ENCODE data around the gene ALDH1L2.
"Not testable (repeated sequence)": the region's sequence is repeated elsewhere in the genome, so short reads cannot be mapped to it uniquely, and the experiment has no call there.

ALDH1L2 gene

GRCh38 chr12:104998423-104999346 is 85.6 kb downstream of the ALDH1L2 start:
- peaks cover 18% of the 10 kb centered on the region for H3K9me3 Mint-ChIP-seq
- CTCF ChIA-PET = no interaction called here
- DNase-seq = no peak
- H3K27ac Mint-ChIP-seq = no peak overlapping the region
- no peaks in the 10 kb centered on the region for H3K27me3 Mint-ChIP-seq
- peaks cover 77% of the 10 kb centered on the region for H3K36me3 Mint-ChIP-seq
- H3K4me1 Mint-ChIP-seq = no peaks in the 10 kb centered on the region
- no peak overlapping the region for H3K4me3 Mint-ChIP-seq

GRCh38 chr12:104997541-104997940 is 86.7 kb downstream of the ALDH1L2 start:
- H3K4me3 Mint-ChIP-seq = no peak overlapping the region
- H3K27me3 Mint-ChIP-seq = no peaks in the 10 kb centered on the region
- H3K4me1 Mint-ChIP-seq = no peaks in the 10 kb centered on the region
- no peak for DNase-seq
- H3K9me3 Mint-ChIP-seq = peaks cover 12% of the 10 kb centered on the region
- H3K36me3 Mint-ChIP-seq = peaks cover 74% of the 10 kb centered on the region
- H3K27ac Mint-ChIP-seq = no peak overlapping the region
- CTCF ChIA-PET = no interaction called here

GRCh38 chr12:104994336-104994735 is 89.9 kb downstream of the ALDH1L2 start:
- CTCF ChIA-PET = no interaction called here
- no peaks in the 10 kb centered on the region for H3K27me3 Mint-ChIP-seq
- H3K9me3 Mint-ChIP-seq = peaks cover 3% of the 10 kb centered on the region
- no peak overlapping the region for H3K27ac Mint-ChIP-seq
- no peaks in the 10 kb centered on the region for H3K4me1 Mint-ChIP-seq
- no peak for DNase-seq
- no peak overlapping the region for H3K4me3 Mint-ChIP-seq
- peaks cover 58% of the 10 kb centered on the region for H3K36me3 Mint-ChIP-seq

GRCh38 chr12:104991565-104992128 is 92.6 kb downstream of the ALDH1L2 start:
- CTCF ChIA-PET = no interaction called here
- H3K9me3 Mint-ChIP-seq = peaks cover 3% of the 10 kb centered on the region
- peaks cover 42% of the 10 kb centered on the region for H3K36me3 Mint-ChIP-seq
- peaks cover 17% of the 10 kb centered on the region for H3K4me1 Mint-ChIP-seq
- no peak for DNase-seq
- H3K4me3 Mint-ChIP-seq = no peak overlapping the region
- H3K27me3 Mint-ChIP-seq = no peaks in the 10 kb centered on the region
- H3K27ac Mint-ChIP-seq = no peak overlapping the region

- CTCF ChIA-PET = no interaction called here
- no peak overlapping the region for H3K27ac Mint-ChIP-seq
- no peak overlapping the region for H3K4me3 Mint-ChIP-seq
Measured at GRCh38 chr12:104990950-104991349, 93.3 kb downstream of the ALDH1L2 start.

GRCh38 chr12:104986022-104986941 is 98.0 kb downstream of the ALDH1L2 start, which contains the start of gene NOPCHAP1:
Gene NOPCHAP1, plus strand, starts transcription at chr12:104986316. Its CDS starts 37 bp downstream, at chr12:104986353.
- peak; percentile 92 for DNase-seq
- CTCF ChIA-PET = no interaction called here
- peaks cover 5% of the 10 kb centered on the region for H3K27me3 Mint-ChIP-seq
- H3K9me3 Mint-ChIP-seq = peaks cover 3% of the 10 kb centered on the region
- H3K36me3 Mint-ChIP-seq = peaks cover 20% of the 10 kb centered on the region
- H3K4me3 Mint-ChIP-seq = peak within 1 kb of the TSS; percentile 79
- peak within 1 kb of the TSS; percentile 67 for H3K27ac Mint-ChIP-seq
- H3K4me1 Mint-ChIP-seq = peaks cover 30% of the 10 kb centered on the region

More at GRCh38 chr12:104990950-104991349, 93.3 kb downstream of the ALDH1L2 start:
- no peaks in the 10 kb centered on the region for H3K27me3 Mint-ChIP-seq
- H3K36me3 Mint-ChIP-seq = peaks cover 39% of the 10 kb centered on the region
- H3K4me1 Mint-ChIP-seq = peaks cover 21% of the 10 kb centered on the region
- no peak for DNase-seq
- peaks cover 3% of the 10 kb centered on the region for H3K9me3 Mint-ChIP-seq

GRCh38 chr12:104985206-104985605 is 99.1 kb downstream of the ALDH1L2 start:
- peaks cover 5% of the 10 kb centered on the region for H3K27me3 Mint-ChIP-seq
- peaks cover 3% of the 10 kb centered on the region for H3K9me3 Mint-ChIP-seq
- H3K36me3 Mint-ChIP-seq = peaks cover 15% of the 10 kb centered on the region
- H3K27ac Mint-ChIP-seq = no peak overlapping the region
- DNase-seq = no peak
- H3K4me1 Mint-ChIP-seq = peaks cover 30% of the 10 kb centered on the region
- peak overlapping the region; percentile 79 for H3K4me3 Mint-ChIP-seq
- CTCF ChIA-PET = no interaction called here

- H3K4me1 Mint-ChIP-seq, CTCF ChIA-PET, H3K9me3 Mint-ChIP-seq, DNase-seq, H3K4me3 Mint-ChIP-seq, H3K27ac Mint-ChIP-seq, H3K36me3 Mint-ChIP-seq: not testable (repeated sequence)
- peaks cover 15% of the 10 kb centered on the region for H3K27me3 Mint-ChIP-seq
Measured at GRCh38 chr12:104977688-104978087, 106.6 kb downstream of the ALDH1L2 start.

- H3K27me3 Mint-ChIP-seq = peaks cover 15% of the 10 kb centered on the region
- no peak overlapping the region for H3K4me3 Mint-ChIP-seq
- H3K36me3 Mint-ChIP-seq = no peaks in the 10 kb centered on the region
- no peaks in the 10 kb centered on the region for H3K9me3 Mint-ChIP-seq
- H3K27ac Mint-ChIP-seq = no peak overlapping the region
- CTCF ChIA-PET = no interaction called here
- no peak for DNase-seq
- H3K4me1 Mint-ChIP-seq = no peaks in the 10 kb centered on the region
Measured at GRCh38 chr12:104976703-104977102, 107.6 kb downstream of the ALDH1L2 start.

- CTCF ChIA-PET = no interaction called here
- no peak for DNase-seq
- H3K4me1 Mint-ChIP-seq = no peaks in the 10 kb centered on the region
- H3K27me3 Mint-ChIP-seq = peaks cover 15% of the 10 kb centered on the region
- H3K9me3 Mint-ChIP-seq = no peaks in the 10 kb centered on the region
- no peak overlapping the region for H3K27ac Mint-ChIP-seq
- H3K36me3 Mint-ChIP-seq = no peaks in the 10 kb centered on the region
- no peak overlapping the region for H3K4me3 Mint-ChIP-seq
Measured at GRCh38 chr12:104975587-104976343, 108.5 kb downstream of the ALDH1L2 start.

- DNase-seq = no peak
- Mint-ChIP-seq H3K4me1 (no peaks in the 10 kb centered on the region), H3K4me3 (no peak overlapping the region), H3K36me3 (no peaks in the 10 kb centered on the region), H3K9me3 (no peaks in the 10 kb centered on the region), H3K27ac (no peak overlapping the region), H3K27me3 (peaks cover 11% of the 10 kb centered on the region)
- CTCF ChIA-PET = no interaction called here
Measured at GRCh38 chr12:104974626-104975290, 109.5 kb downstream of the ALDH1L2 start.

- no peaks in the 10 kb centered on the region for H3K4me1 Mint-ChIP-seq
- H3K4me3 Mint-ChIP-seq = no peak overlapping the region
- CTCF ChIA-PET = no interaction called here
- no peaks in the 10 kb centered on the region for H3K9me3 Mint-ChIP-seq
- H3K36me3 Mint-ChIP-seq = no peaks in the 10 kb centered on the region
- DNase-seq = no peak
- peaks cover 10% of the 10 kb centered on the region for H3K27me3 Mint-ChIP-seq
- no peak overlapping the region for H3K27ac Mint-ChIP-seq
Measured at GRCh38 chr12:104973250-104973649, 111.0 kb downstream of the ALDH1L2 start.

- Mint-ChIP-seq H3K9me3 (no peaks in the 10 kb centered on the region), H3K4me1 (no peaks in the 10 kb centered on the region), H3K4me3 (no peak overlapping the region), H3K27ac (no peak overlapping the region), H3K27me3 (peaks cover 6% of the 10 kb centered on the region), H3K36me3 (no peaks in the 10 kb centered on the region)
- CTCF ChIA-PET = no interaction called here
- DNase-seq = no peak
Measured at GRCh38 chr12:104971306-104971705, 113.0 kb downstream of the ALDH1L2 start.
